ENCODE results near the gene CALD1. TPM values are rescaled to one million over a fixed set of nuclear protein-coding genes. Genes with fewer than 3 reads are reported as not detected.
A peak's percentile ranks its signal among the peaks of the same experiment; 100 is the strongest.

The CALD1 gene
- total RNA-seq, 3 donors from 2014 or later: 252 to 335 (median 266) TPM

DNA sequence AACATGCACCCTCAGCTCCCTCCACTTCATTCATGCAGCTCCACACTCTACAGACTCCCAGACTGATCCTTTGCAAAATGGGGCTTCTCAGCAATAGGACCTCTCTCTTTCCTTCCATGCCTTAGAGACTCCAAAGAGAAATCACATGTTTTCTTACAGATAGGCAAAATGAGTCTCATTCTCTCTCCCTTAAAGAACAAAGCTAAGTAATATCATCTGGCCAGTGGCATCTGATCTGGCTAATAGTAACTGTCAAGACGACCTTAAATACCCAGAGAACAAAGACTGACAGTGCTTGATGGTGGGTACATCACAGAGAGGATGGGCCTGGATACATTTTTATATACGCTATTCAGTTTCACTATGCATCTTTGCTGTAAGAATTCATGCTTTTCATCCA lies 43.1 kb upstream of the CALD1 start:
- TF ChIP-seq, protein P1, sequence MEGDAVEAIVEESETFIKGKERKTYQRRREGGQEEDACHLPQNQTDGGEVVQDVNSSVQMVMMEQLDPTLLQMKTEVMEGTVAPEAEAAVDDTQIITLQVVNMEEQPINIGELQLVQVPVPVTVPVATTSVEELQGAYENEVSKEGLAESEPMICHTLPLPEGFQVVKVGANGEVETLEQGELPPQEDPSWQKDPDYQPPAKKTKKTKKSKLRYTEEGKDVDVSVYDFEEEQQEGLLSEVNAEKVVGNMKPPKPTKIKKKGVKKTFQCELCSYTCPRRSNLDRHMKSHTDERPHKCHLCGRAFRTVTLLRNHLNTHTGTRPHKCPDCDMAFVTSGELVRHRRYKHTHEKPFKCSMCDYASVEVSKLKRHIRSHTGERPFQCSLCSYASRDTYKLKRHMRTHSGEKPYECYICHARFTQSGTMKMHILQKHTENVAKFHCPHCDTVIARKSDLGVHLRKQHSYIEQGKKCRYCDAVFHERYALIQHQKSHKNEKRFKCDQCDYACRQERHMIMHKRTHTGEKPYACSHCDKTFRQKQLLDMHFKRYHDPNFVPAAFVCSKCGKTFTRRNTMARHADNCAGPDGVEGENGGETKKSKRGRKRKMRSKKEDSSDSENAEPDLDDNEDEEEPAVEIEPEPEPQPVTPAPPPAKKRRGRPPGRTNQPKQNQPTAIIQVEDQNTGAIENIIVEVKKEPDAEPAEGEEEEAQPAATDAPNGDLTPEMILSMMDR (IDR thresholded peaks at IDR 0.05): no peak
- TF ChIP-seq POLR2A (IDR thresholded peaks at IDR 0.05) (no peak), POLR2AphosphoS5 (IDR thresholded peaks at IDR 0.05) (no peak)
- intact Hi-C loops (cut with DNase I; ENCODE audit: low total_unique reads): no loop called here
- H3K27ac ChIP-seq: no peak overlapping the region

DNA sequence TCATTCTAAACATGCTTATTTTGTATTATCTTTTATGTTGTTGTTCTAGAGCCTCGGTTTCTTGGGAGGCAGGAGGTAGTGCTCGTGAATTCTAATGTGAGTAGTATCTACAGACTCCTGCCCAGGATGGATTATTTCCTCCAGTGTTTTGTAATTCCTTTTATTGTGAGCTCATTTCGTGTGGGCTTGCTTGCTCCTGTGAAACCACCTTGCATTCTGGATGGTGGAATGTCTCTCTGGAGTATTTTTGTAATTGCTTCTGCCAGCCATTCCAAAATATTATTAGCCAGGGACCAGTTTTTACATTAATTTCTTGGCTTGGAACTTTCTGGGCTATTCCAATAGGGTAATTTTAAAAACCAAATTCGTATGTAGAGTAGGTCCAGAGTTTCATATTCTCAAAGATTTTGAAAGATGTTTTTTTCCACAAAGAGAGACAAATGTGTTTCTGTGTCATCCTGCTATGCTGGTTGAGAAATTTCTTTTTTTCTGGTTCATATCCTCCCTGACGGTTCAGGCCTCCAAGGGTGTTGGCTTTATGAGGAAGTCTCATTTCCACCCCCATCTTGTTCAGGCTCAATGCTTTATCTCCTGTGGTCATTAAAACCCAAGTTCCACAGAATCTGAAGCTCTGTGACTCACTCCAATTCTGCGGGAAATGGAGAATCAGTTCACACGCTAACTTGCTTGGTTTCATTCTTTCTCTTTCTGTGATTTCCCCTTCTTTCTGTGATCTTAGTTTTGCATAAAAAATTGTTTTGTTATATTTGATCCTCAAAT lies 41.7 kb upstream of the CALD1 start:
- TF ChIP-seq POLR2AphosphoS5 (IDR thresholded peaks at IDR 0.05): no peak
- TF ChIP-seq, protein P1 (IDR thresholded peaks at IDR 0.05): no peak
- no peak for TF ChIP-seq POLR2A (IDR thresholded peaks at IDR 0.05)
- no peaks in the 10 kb centered on the region for H3K36me3 ChIP-seq
- no peak for DNase-seq (ENCODE audit: low spot score in 2 of 2)
- H3K4me1 ChIP-seq: no peaks in the 10 kb centered on the region
- intact Hi-C loops (cut with DNase I; ENCODE audit: low total_unique reads): no loop called here
- H3K9me3 ChIP-seq: no peaks in the 10 kb centered on the region
- no peaks in the 10 kb centered on the region for H3K27me3 ChIP-seq
- H3K27ac ChIP-seq: peak overlapping the region; percentile 64 to 65
- peak overlapping the region in 1 of 3 donors; percentile 21 for H3K4me3 ChIP-seq

More for the DNA sequence above, 43.1 kb upstream of the CALD1 start:
- no peaks in the 10 kb centered on the region for H3K27me3 ChIP-seq
- no peaks in the 10 kb centered on the region for H3K9me3 ChIP-seq
- DNase-seq (ENCODE audit: low spot score in 2 of 2): no peak
- H3K4me3 ChIP-seq: no peak overlapping the region
- H3K4me1 ChIP-seq: no peaks in the 10 kb centered on the region
- H3K36me3 ChIP-seq: no peaks in the 10 kb centered on the region

DNA sequence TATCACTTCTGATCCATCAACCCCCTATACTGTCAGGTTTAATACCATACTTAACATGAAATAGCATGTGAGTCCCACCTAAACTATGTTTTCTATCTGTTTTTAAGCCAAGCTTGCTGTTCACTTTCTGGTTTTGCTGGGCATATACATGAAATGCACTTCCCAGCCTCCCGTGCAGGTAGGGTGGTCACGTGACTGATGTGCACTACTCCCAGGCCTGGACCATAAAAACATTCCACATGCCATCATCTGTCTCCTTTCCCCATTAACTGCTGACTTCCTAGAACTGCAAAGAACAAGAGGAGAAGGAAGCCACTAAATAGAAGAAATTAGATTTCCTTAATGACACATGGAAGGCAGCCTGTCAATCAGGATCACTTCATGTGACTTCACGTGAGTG lies 40.1 kb upstream of the CALD1 start:
- no peak overlapping the region for H3K4me3 ChIP-seq
- DNase-seq (ENCODE audit: low spot score in 2 of 2): no peak
- TF ChIP-seq, protein P1 (IDR thresholded peaks at IDR 0.05): no peak
- TF ChIP-seq POLR2A (IDR thresholded peaks at IDR 0.05) (no peak), POLR2AphosphoS5 (IDR thresholded peaks at IDR 0.05) (no peak)
- no peaks in the 10 kb centered on the region for H3K9me3 ChIP-seq
- no peaks in the 10 kb centered on the region for H3K36me3 ChIP-seq
- intact Hi-C loops (cut with DNase I; ENCODE audit: low total_unique reads): no loop called here
- H3K4me1 ChIP-seq: no peaks in the 10 kb centered on the region
- peak overlapping the region; percentile 20 to 45 for H3K27ac ChIP-seq
- no peaks in the 10 kb centered on the region for H3K27me3 ChIP-seq

DNA sequence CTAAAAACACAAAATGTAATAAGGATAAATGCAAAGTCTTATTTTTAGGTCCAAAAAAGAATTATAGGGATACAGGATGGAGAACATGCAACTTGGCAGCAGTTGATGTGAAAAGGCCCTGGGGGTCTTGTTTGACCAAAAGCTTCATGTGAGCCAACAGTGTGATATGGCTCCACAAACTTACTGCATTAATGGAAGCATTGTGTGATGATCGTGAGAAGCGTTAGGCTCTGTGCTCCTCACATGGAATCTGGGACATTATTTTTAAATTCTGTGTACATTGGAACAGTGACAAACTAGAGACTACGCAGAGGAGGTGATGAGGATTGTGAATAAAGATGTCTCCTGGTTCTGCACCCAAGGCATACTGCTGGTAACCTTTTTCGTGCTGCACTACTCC lies 39.1 kb upstream of the CALD1 start:
- H3K27me3 ChIP-seq: no peaks in the 10 kb centered on the region
- intact Hi-C loops (cut with DNase I; ENCODE audit: low total_unique reads): no loop called here
- H3K36me3 ChIP-seq: no peaks in the 10 kb centered on the region
- no peak for DNase-seq (ENCODE audit: low spot score in 2 of 2)
- TF ChIP-seq, protein P1 (IDR thresholded peaks at IDR 0.05): no peak
- H3K9me3 ChIP-seq: no peaks in the 10 kb centered on the region
- H3K27ac ChIP-seq: no peak overlapping the region
- H3K4me3 ChIP-seq: no peak overlapping the region
- no peaks in the 10 kb centered on the region for H3K4me1 ChIP-seq

DNA sequence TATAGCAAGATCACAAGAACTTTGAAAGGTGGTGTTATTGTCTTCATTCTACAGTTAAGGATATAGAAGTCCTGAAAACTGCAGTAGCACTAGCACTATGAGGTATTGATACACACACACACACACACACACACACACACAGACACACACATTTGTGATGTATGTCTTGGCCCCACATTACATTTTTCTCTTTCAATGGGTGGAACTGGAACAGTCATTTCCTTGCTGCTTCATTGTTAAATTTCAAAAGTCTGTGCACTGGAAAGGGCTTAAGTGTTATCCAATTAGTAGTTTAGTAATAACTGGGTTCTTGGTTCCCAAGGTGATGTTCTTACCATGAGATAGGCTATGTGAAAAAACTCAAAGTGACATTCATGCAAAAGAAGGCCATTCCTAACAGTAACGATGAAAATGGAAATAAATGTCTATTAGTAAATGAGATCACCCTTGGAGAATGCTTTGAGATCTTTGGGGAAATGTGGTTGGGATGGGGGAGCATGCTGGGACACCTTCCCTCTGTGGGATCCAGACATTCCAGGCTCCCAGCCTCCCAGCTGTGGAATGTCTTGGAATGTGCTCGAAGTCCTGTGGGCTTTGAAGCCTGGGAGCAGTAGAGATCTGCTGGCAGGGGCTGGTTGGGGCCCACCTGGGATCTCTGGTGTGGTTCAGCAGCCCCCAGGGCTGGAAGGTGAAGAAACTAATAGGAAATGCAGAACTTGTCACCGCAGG lies 37.4 kb upstream of the CALD1 start:
- Histone ChIP-seq H3K9me3 (no peaks in the 10 kb centered on the region), H3K27me3 (no peaks in the 10 kb centered on the region), H3K4me1 (no peaks in the 10 kb centered on the region), H3K36me3 (no peaks in the 10 kb centered on the region), H3K27ac (peak overlapping the region; percentile 82 to 88), H3K4me3 (no peak overlapping the region)
- DNase-seq (ENCODE audit: low spot score in 2 of 2): peak in 1 of 2 donors; percentile 76
- intact Hi-C loops (cut with DNase I; ENCODE audit: low total_unique reads): no loop called here
- TF ChIP-seq, protein P1 (IDR thresholded peaks at IDR 0.05): no peak
- TF ChIP-seq POLR2AphosphoS5 (IDR thresholded peaks at IDR 0.05): peak in 1 of 3 donors; percentile 18
- TF ChIP-seq POLR2A (IDR thresholded peaks at IDR 0.05): no peak
